GM11168 (cell line): Measurements from ENCODE around the gene CCNA2.

Source experiments
- in situ Hi-C: fragments of 300-500 bp; cut with MboI; formaldehyde crosslinking; loops from one replicate; pipeline ENCODE4 v1.12.0; 2022; ENCODE audit warnings: low sequenced_read_pairs; ENCODE audit not compliant: unreplicated experiment

CCNA2 gene

GRCh38 chr4:121823505-121824170 is at the start of gene CCNA2:
CCNA2 (minus strand) TSS chr4:121823883; CDS start chr4:121823628, 255 bp downstream.
- in situ Hi-C loops = no loop called here

GRCh38 chr4:121869841-121870822 is 46.4 kb upstream of the CCNA2 start, which contains the start of gene BBS7:
BBS7 (minus strand) TSS chr4:121870474; CDS start chr4:121870313, 161 bp downstream.
- in situ Hi-C loops = no loop called here

GRCh38 chr4:121863799-121864198 is 40.1 kb upstream of the CCNA2 start:
- in situ Hi-C loops = no loop called here

- in situ Hi-C loops = no loop called here
These were observed 37.7 kb upstream of the CCNA2 start for GRCh38 chr4:121861426-121861825.

- in situ Hi-C loops = no loop called here
These were observed 36.4 kb upstream of the CCNA2 start for GRCh38 chr4:121860121-121860520.

- in situ Hi-C loops = no loop called here
These were observed 27.7 kb upstream of the CCNA2 start for GRCh38 chr4:121851354-121851753.

GRCh38 chr4:121846662-121847061 is 23.0 kb upstream of the CCNA2 start:
- in situ Hi-C loops = no loop called here

- in situ Hi-C loops = no loop called here
These were observed 19.2 kb upstream of the CCNA2 start for GRCh38 chr4:121842862-121843261.

GRCh38 chr4:121838136-121838535 is 14.5 kb upstream of the CCNA2 start:
- in situ Hi-C loops = no loop called here

- in situ Hi-C loops = no loop called here
These were observed 5.8 kb upstream of the CCNA2 start for GRCh38 chr4:121829511-121829910.

- in situ Hi-C loops = no loop called here
These were observed 4.2 kb upstream of the CCNA2 start for GRCh38 chr4:121827853-121828252.

- in situ Hi-C loops = no loop called here
These were observed 1.3 kb upstream of the CCNA2 start for GRCh38 chr4:121824950-121825349.

- in situ Hi-C loops = no loop called here
These were observed 466 bp upstream of the CCNA2 start for GRCh38 chr4:121824171-121824527.

GRCh38 chr4:121822796-121823504 is 733 bp downstream of the CCNA2 start:
- in situ Hi-C loops = no loop called here

- in situ Hi-C loops = no loop called here
These were observed 1.6 kb downstream of the CCNA2 start for GRCh38 chr4:121822047-121822446.

GRCh38 chr4:121819216-121819965 is 4.3 kb downstream of the CCNA2 start:
- in situ Hi-C loops = no loop called here

- in situ Hi-C loops = no loop called here
These were observed 5.5 kb downstream of the CCNA2 start for GRCh38 chr4:121818215-121818614.

GRCh38 chr4:121817701-121818100 is 6.0 kb downstream of the CCNA2 start:
- in situ Hi-C loops = no loop called here

- in situ Hi-C loops = no loop called here
These were observed 6.7 kb downstream of the CCNA2 start for GRCh38 chr4:121817006-121817405.

- in situ Hi-C loops = no loop called here
These were observed 8.9 kb downstream of the CCNA2 start for GRCh38 chr4:121814756-121815155.
